PC-9 (cell line): ENCODE measurements around the gene RAB11B.

Experiments
- EZH2 ChIP-seq: fragments of 200-600 bp; sonication (generic); IDR thresholded peaks from 2 replicates; pipeline ENCODE4 v1.8.0; 2017; ENCODE audit warnings: antibody characterized with exemption, low read depth
- TF ChIP-seq, protein P1 (sequence below): fragments of 200-600 bp; sonication (generic); conservative IDR thresholded peaks from 2 replicates; pipeline ENCODE4 v1.6.1; 2017; ENCODE audit warnings: mixed run types, antibody characterized with exemption, mild to moderate bottlenecking, moderate library complexity

DNA sequence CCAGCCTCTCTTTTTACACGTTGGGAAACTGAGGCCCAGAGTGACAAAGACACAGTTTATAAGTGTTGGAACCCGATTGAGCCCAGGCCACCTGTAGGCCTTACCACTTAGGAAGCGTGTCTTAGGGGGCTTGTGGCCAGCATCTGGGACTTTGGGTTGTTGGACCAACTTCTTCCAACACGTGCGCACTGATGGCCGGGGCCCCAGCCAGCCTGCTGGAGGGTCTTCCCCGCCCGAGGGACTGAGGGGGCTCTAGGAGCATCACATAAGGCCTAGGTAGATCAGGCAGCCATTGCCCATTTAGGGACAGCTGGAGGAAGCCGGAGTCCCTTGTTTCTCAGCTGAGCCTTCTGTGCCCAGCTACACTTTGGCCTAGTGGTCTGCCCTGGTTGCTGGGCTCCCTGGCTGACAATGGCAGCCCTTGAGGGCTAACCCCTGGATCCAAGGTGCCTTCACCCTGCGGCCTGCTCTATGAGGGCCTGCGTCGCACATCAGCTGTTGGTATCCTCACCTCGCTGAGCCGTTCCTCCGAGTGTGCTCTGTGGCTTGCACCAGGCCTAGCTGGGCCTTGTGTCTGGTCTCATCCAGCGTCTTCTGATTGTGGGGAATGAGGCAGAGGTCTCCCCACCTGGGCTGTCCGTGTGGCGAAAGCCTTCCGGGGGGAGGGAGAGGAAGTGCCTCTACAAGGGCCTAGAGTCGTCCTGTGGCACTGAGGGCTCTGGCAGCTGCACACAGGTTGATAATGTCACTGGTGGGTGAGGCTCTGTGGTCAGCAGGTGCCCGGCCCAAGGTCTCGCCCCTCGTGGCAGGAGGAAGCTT, 1.2 kb downstream of the RAB11B start:
- TF ChIP-seq, protein P1, sequence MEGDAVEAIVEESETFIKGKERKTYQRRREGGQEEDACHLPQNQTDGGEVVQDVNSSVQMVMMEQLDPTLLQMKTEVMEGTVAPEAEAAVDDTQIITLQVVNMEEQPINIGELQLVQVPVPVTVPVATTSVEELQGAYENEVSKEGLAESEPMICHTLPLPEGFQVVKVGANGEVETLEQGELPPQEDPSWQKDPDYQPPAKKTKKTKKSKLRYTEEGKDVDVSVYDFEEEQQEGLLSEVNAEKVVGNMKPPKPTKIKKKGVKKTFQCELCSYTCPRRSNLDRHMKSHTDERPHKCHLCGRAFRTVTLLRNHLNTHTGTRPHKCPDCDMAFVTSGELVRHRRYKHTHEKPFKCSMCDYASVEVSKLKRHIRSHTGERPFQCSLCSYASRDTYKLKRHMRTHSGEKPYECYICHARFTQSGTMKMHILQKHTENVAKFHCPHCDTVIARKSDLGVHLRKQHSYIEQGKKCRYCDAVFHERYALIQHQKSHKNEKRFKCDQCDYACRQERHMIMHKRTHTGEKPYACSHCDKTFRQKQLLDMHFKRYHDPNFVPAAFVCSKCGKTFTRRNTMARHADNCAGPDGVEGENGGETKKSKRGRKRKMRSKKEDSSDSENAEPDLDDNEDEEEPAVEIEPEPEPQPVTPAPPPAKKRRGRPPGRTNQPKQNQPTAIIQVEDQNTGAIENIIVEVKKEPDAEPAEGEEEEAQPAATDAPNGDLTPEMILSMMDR, result no peak
- TF ChIP-seq EZH2, result no peak
